ENCODE measurements around the gene NME5.
A peak's percentile ranks its signal among the peaks of the same experiment; 100 is the strongest.
"Not testable (repeated sequence)": the region's sequence is repeated elsewhere in the genome, so short reads cannot be mapped to it uniquely, and the experiment has no call there.

Gene NME5, protein sequence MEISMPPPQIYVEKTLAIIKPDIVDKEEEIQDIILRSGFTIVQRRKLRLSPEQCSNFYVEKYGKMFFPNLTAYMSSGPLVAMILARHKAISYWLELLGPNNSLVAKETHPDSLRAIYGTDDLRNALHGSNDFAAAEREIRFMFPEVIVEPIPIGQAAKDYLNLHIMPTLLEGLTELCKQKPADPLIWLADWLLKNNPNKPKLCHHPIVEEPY

GRCh38 chr5:138138949-138139780, at the start of gene NME5:
Gene NME5 (minus strand): TSS chr5:138139428. CDS start chr5:138138780, 648 bp downstream.
- no peak for DNase-seq

DNA sequence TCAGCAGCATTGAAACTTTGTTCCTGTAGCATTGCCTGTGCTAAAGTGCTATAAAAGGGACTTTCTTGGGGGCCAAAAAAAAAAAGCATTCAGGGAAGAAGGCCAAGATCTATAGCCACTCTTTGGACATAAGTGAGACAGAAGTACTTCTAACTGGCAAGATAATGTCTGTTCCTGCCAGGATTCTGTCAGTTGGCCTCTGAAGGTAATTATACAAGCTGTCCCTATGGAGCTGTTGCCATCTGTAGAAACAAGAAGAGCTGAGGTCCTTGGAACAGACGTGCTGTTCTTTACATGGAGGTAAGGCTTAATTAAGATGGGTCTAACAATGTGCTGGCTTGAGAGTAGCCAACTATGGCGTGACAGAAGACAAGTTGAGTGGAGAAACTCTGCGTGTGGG, 49.4 kb upstream of the NME5 start:
- no peak for DNase-seq

GRCh38 chr5:138186002-138186447, 46.8 kb upstream of the NME5 start:
- DNase-seq = no peak

DNA sequence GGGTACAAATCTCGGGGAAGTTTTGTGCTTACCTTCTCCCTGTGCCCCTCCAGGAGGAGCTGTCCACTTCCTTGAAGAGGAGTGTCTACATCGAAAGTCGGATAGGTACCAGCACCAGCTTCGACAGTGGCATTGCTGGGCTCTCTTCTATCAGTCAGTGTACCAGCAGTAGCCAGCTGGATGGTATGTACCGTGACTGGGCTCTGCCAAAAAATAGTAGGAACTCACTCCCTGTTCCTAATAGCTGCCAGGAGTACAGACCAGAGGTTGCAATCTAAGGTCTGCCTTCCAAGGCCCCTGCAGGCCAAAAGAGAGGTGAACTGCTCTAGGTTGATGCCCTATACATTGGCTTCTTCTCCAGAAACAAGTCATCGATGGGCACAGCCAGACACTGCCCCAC, 43.6 kb upstream of the NME5 start:
- DNase-seq = no peak

DNA sequence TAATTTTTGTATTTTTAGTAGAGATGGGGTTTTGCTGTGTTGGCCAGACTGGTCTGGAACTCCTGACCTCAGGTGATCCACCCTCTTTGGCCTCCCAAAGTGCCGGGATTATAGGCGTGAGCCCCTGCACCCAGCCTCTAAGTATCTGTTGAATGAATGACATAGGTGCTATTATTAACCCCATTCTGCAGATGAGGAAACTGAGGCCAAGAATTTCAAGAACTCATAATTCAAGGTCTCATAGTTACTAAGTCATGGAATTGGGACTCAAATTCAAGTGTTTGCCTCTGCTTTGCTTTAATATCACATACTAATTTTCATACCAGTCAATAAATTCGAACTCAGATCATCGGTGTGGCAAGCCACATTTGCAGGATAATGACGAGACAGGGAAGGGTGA, 41.6 kb upstream of the NME5 start:
- no peak for DNase-seq

DNA sequence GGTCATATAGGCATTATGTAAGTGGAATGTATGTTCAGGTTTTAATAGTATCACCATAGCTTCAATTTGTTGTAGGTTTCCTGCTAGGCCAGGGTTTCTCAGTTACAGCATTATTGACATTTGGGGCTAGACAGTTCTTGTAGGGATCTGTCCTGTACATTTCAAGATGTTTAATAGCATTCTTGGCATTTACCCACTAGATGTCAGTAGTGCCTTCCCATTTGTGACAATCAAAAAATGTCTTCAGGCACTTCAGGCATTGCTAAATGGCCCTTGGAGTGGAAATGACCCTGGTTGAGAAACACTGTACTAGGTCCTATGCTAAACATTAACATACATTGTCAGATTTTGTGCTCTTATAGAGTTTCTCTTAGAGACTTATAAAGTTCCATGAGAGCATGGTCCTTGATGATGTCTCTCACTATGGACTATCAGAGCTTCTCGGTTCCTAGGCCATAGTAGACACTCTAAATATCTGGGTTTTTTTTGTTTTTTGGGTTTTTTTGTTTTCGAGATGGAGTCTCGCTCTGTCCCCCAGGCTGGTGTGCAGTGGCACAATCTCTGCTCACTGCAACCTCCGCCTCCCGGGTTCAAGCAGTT, 41.1 kb upstream of the NME5 start:
- DNase-seq = no peak

- no peak for DNase-seq
Measured at GRCh38 chr5:138179277-138179857, 40.1 kb upstream of the NME5 start.

DNA sequence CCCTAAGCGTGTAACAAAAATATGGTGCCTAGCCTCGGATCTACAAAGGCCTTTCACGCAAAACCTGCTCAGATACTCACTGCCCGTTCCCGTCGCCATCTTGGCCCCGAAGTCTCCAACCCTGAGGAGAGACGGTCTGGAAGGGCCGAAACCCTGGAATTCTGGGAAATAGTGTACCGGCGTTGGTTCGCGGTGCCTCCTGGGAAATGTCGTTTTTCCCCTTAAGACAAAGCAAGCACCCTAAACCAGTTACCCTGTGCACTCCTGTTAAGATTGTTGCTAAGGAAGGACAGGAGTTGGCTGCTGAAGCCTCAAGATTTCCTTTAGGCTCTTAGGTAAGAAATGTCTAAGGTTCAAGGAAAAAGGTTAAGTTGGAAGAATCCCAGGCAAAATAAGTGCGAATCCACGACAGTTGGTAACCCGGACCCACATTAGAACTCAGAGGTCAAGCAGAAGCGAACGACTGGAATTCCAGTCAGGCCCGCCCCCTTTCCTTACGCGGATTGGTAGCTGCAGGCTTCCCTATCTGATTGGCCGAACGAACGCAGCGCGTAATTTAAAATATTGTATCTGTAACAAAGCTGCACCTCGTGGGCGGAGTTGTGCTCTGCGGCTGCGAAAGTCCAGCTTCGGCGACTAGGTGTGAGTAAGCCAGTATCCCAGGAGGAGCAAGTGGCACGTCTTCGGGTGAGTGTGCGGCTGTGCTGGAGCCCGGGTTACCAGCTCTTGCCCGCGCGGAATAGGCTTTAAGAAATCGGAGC, 39.5 kb upstream of the NME5 start, which contains the start of the genes BRD8 and KIF20A:
TSS of gene BRD8 (minus strand) at position 115 of the 761 bp plus-strand sequence. CDS start at position 99, 16 bp downstream.
TSS of gene KIF20A (plus strand) at position 597 of the 761 bp plus-strand sequence. CDS start 569 bp downstream, outside the sequence.
- peak; percentile 88 for DNase-seq

GRCh38 chr5:138177941-138178515, 38.8 kb upstream of the NME5 start:
- DNase-seq = peak; percentile 13

DNA sequence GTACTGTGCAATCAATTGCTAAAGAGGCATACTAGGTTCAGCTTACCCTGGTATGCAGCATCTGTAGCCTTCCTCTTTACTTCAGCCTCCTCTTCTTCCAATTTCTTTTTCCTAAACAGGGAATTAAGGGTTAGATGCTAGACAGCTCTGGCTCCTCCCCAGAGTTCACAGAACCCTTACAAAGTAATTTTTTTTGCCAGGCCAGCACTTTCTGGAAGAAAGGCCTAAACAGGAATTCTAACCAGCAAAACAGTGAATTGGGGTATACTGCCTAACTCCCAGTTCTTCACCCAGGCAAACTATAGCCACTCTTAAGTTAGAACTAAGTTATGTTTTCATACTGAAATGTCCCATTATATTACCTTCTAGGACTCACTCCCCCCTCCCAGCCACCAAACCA, 31.1 kb upstream of the NME5 start:
- no peak for DNase-seq

- DNase-seq = no peak
Measured at GRCh38 chr5:138169124-138169523, 29.9 kb upstream of the NME5 start.

- DNase-seq = no peak
Measured at GRCh38 chr5:138163721-138164120, 24.5 kb upstream of the NME5 start.

GRCh38 chr5:138160706-138161105, 21.5 kb upstream of the NME5 start:
- no peak for DNase-seq

GRCh38 chr5:138159666-138160065, 20.4 kb upstream of the NME5 start:
- no peak for DNase-seq

DNA sequence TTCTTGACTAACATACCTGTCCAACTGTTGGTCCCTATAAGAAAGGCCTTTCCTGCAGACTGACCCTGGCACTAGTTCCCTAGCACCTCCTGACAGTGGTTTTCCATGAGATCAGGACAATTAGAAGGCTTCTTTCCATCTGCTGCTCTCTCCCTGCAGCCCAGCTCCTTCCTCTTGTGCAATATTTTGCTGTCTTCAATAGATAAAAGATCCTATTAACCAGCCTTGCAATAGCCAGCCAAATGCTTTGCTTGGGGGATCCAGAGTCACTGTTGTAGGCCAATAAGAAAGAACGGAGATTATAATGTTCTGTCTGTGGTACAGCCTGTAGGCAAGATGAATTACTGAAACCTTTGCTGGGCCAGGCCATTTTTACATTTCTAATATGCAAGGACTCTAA, 18.4 kb upstream of the NME5 start:
- DNase-seq = no peak

DNA sequence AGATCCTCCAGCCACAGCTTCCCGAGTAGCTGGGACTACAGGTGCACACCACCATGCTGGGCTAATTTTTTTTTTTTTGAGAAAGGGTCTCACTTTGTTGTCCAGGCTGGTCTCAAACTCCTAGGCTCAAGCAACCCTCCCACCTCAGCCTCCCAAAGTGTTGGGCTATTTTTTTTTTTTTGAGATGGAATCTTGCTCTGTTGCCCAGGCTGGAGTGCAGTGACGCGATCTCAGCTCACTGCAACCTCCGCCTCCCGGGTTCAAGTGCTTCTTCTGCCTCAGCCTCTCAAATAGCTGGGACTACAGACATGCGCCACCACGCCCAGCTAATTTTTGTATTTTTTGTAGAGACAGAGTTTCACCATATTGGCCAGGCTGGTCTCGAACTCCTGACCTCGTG, 16.7 kb upstream of the NME5 start:
- DNase-seq = not testable (repeated sequence)

DNA sequence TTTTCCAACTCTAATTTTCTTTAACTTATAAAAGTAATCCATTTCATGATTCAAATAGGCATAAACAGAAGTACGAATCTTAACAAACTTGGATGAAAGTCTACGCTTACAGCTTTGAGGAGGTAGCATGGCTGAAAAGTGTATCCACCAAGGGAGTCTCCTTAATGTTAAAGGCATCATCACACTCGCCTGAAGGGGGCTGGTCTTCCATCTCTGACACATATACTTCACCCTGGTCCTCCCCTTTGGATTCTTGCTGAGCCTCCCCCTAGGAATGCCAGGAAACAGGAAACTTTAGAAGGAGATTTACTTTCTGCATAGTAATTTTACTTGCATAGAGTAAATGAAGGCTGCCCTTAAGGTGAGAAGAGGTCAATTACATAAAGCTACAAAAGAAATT, 10.3 kb upstream of the NME5 start:
- no peak for DNase-seq

DNA sequence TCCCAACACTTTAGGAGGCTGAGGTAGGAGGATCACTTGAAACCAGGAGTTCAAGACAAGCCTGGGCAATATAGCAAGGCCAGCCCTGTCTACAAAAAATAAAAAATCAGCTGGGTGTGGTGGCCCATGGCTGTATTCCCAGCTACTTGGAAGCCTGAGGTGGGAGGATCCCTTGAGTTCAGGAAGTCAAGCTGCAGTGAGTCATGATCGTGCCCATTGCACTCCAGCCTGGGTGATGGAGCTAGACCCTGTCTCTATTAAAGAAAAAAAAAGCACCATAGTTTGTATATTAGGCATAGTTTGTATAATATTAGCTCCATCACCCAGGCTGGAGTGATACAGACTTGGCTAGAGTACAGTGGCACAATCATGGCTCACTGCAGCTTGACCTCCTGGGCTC, 9.6 kb upstream of the NME5 start:
- DNase-seq = no peak

GRCh38 chr5:138143578-138143977, 4.3 kb upstream of the NME5 start:
- DNase-seq = not testable (repeated sequence)

DNA sequence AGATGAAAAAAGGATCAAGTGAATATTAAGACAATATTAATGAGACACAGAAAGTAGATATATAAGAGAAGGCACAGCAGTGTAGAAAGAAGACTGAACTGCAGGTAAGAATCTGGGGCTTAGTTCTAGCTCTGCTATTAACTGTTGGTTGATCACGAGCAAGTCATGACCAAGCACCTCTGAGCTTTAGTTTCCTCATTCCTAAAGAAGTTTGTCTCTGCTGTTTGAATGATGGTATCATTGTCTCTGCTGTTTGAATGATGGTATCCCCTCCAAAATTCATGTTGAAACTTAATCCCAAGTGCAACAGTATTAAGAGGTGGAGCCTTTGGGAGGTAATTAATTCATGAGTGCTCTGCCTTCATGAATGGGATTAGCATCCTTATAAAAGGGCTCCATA, 2.5 kb upstream of the NME5 start:
- DNase-seq = no peak

- no peak for DNase-seq
Measured at GRCh38 chr5:138140268-138140667, 1.0 kb upstream of the NME5 start.

DNA sequence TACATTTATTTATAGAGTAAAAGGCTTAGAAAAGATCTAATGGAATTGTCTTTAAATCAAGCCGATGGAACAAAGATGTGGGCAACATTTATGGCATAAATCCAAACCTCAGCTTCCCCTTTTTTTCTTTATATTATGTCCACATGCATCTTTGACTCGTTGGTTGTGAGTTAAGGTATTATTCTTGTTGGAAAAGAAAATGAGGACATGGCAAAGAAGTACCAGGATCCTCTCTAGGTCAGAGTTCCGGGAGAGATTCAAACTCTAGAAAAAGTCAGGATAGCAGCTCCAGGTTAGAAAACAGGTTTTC, 508 bp upstream of the NME5 start:
- DNase-seq = no peak
